ENCODE results near the gene IL5. TPM values are rescaled to one million over a fixed set of nuclear protein-coding genes. Genes with fewer than 3 reads are reported as not detected.

Gene IL5
- total and polyA plus RNA-seq, 2 of the 13 experiments (the other 11 are each of a cell fraction or from before 2014, with no cell fraction given), result not detected

- TF ChIP-seq ZIK1 (CRISPR knock-in tag; IDR thresholded peaks at IDR 0.05; ENCODE audit: borderline replicate concordance, low read depth), result peak; percentile 95; the same call in 1 of the 2 replicates
- TF ChIP-seq BORCS8-MEF2B (CRISPR knock-in tag; IDR thresholded peaks at IDR 0.05), result peak; percentile 99
- no peak for TF ChIP-seq ZNF180 (CRISPR knock-in tag; IDR thresholded peaks at IDR 0.05; ENCODE audit: borderline replicate concordance, low read depth)
- TF ChIP-seq SMAD1 (CRISPR knock-in tag; IDR thresholded peaks at IDR 0.05; ENCODE audit: borderline replicate concordance, low read depth), result peak; percentile 99; the same call in 1 of the 2 replicates
- no peak for TF ChIP-seq TCF7 (IDR thresholded peaks at IDR 0.05; ENCODE audit: low read depth)
- TF ChIP-seq ETV5 (CRISPR knock-in tag; IDR thresholded peaks at IDR 0.05; ENCODE audit: borderline replicate concordance), result peak; percentile 96
- TF ChIP-seq ZNF232 (CRISPR knock-in tag; IDR thresholded peaks at IDR 0.05; ENCODE audit: borderline replicate concordance), result peak; percentile 88
- no peak for TF ChIP-seq MAFF (IDR thresholded peaks at IDR 0.05; ENCODE audit: low read depth, low read length)
- TF ChIP-seq RBM22 (optimal IDR thresholded peaks at IDR 0.05; ENCODE audit: low read length), result no peak
- TF ChIP-seq ZNF317 (CRISPR knock-in tag; IDR thresholded peaks at IDR 0.05), result peak; percentile 90
- peak; percentile 80 for TF ChIP-seq ZNF746 (CRISPR knock-in tag; IDR thresholded peaks at IDR 0.05)
- TF ChIP-seq HOMEZ (CRISPR knock-in tag; IDR thresholded peaks at IDR 0.05; ENCODE audit: low read depth), result peak; percentile 57; the same call in 1 of the 2 replicates
Measured at GRCh38 chr5:132556763-132557477, 13.6 kb upstream of the IL5 start, which contains the start of gene RAD50 (continued).

All from HepG2 (cell line).